Colonic mucosa (tissue), 4 donors: Measurements from ENCODE around the gene BPIFB1. TPM values are rescaled to one million over a fixed set of nuclear protein-coding genes. Genes with fewer than 3 reads are reported as not detected.

Source experiments
- DNase-seq: peaks from one replicate; pipeline ENCODE4 v3.0.0-alpha.2; 2020
- H3K27ac ChIP-seq: fragments of 200-600 bp; one replicate; pipeline ENCODE4 v1.8.0; 2021
- H3K27me3 ChIP-seq: fragments of 200-600 bp; one replicate; pipeline ENCODE4 v1.8.0; 2021
- H3K36me3 ChIP-seq: fragments of 200-600 bp; one replicate; pipeline ENCODE4 v1.8.0; 2021
- H3K4me1 ChIP-seq: fragments of 200-600 bp; one replicate; pipeline ENCODE4 v1.8.0; 2021; ENCODE audit warnings: mild to moderate bottlenecking
- H3K4me3 ChIP-seq: fragments of 200-600 bp; one replicate; pipeline ENCODE4 v1.8.0; 2021
- H3K9ac ChIP-seq, 2 donors: one replicate each; pipeline ENCODE4 v1.7.0; 2013; ENCODE audit warnings: control low read depth in 2 of 2, low read depth in 2 of 2, low read length in 2 of 2
- H3K9me3 ChIP-seq: fragments of 200-600 bp; one replicate; pipeline ENCODE4 v1.8.0; 2021
- intact Hi-C: fragments of 100-400 bp; cut with DNase I; formaldehyde crosslinking; loops from one replicate; pipeline ENCODE4 v1.14.1; 2022
- total RNA-seq, 2 donors: library from RNA; stranded (reverse); fragmentation: NEBNext Ultra II Directional in 1 of 2; extraction: Animal tissue kit (Norgen Biotek cat#: 25700) in 1 of 2; gene quantifications; one replicate each; pipeline ENCODE4 v1.2.1, GENCODE V29; 2021
- TF ChIP-seq, protein P1 (sequence below): fragments of 200-600 bp; IDR thresholded peaks from one replicate; pipeline ENCODE4 v1.8.0; 2022; ENCODE audit warnings: antibody characterized with exemption, mild to moderate bottlenecking
- donor health status: healthy.
- donor health status: DM: no; HTN: no; CAD: no.
- donor health status: DM: no; HTN: no; CAD: no.

BPIFB1 gene
- total RNA-seq, 2 donors from 2014 or later: 0.20 TPM; not detected in 1

GRCh38 chr20:33277471-33278441 is 5.3 kb upstream of the BPIFB1 start:
- TF ChIP-seq, protein P1, sequence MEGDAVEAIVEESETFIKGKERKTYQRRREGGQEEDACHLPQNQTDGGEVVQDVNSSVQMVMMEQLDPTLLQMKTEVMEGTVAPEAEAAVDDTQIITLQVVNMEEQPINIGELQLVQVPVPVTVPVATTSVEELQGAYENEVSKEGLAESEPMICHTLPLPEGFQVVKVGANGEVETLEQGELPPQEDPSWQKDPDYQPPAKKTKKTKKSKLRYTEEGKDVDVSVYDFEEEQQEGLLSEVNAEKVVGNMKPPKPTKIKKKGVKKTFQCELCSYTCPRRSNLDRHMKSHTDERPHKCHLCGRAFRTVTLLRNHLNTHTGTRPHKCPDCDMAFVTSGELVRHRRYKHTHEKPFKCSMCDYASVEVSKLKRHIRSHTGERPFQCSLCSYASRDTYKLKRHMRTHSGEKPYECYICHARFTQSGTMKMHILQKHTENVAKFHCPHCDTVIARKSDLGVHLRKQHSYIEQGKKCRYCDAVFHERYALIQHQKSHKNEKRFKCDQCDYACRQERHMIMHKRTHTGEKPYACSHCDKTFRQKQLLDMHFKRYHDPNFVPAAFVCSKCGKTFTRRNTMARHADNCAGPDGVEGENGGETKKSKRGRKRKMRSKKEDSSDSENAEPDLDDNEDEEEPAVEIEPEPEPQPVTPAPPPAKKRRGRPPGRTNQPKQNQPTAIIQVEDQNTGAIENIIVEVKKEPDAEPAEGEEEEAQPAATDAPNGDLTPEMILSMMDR: no peak
- no peak for DNase-seq
- Histone ChIP-seq H3K4me1 (no peaks in the 10 kb centered on the region), H3K4me3 (no peak overlapping the region), H3K27me3 (no peaks in the 10 kb centered on the region), H3K27ac (no peak overlapping the region), H3K9me3 (no peaks in the 10 kb centered on the region), H3K36me3 (no peaks in the 10 kb centered on the region), H3K9ac (no peak overlapping the region)
- intact Hi-C loops: no loop called here

GRCh38 chr20:33278700-33279099 is 4.3 kb upstream of the BPIFB1 start:
- no peak overlapping the region for H3K27ac ChIP-seq
- no peak overlapping the region for H3K9ac ChIP-seq
- H3K27me3 ChIP-seq: no peaks in the 10 kb centered on the region
- no peaks in the 10 kb centered on the region for H3K4me1 ChIP-seq
- H3K9me3 ChIP-seq: no peaks in the 10 kb centered on the region
- TF ChIP-seq, protein P1: no peak
- no peak for DNase-seq
- no peak overlapping the region for H3K4me3 ChIP-seq
- H3K36me3 ChIP-seq: no peaks in the 10 kb centered on the region
- intact Hi-C loops: no loop called here

- H3K27me3 ChIP-seq: no peaks in the 10 kb centered on the region
- DNase-seq: no peak
- intact Hi-C loops: no loop called here
These were observed 3.6 kb upstream of the BPIFB1 start for GRCh38 chr20:33279261-33279910.

GRCh38 chr20:33280000-33280680 is 2.9 kb upstream of the BPIFB1 start:
- no peak overlapping the region for H3K9ac ChIP-seq
- H3K27me3 ChIP-seq: no peaks in the 10 kb centered on the region
- intact Hi-C loops: no loop called here
- no peak overlapping the region for H3K27ac ChIP-seq
- no peaks in the 10 kb centered on the region for H3K4me1 ChIP-seq
- no peak for DNase-seq
- no peak overlapping the region for H3K4me3 ChIP-seq
- no peaks in the 10 kb centered on the region for H3K36me3 ChIP-seq
- no peaks in the 10 kb centered on the region for H3K9me3 ChIP-seq
- TF ChIP-seq, protein P1: no peak

More at GRCh38 chr20:33279261-33279910, 3.6 kb upstream of the BPIFB1 start:
- TF ChIP-seq, protein P1: no peak
- Histone ChIP-seq H3K9ac (no peak overlapping the region), H3K4me3 (no peak overlapping the region), H3K36me3 (no peaks in the 10 kb centered on the region), H3K9me3 (no peaks in the 10 kb centered on the region), H3K4me1 (no peaks in the 10 kb centered on the region), H3K27ac (no peak overlapping the region)

DNA sequence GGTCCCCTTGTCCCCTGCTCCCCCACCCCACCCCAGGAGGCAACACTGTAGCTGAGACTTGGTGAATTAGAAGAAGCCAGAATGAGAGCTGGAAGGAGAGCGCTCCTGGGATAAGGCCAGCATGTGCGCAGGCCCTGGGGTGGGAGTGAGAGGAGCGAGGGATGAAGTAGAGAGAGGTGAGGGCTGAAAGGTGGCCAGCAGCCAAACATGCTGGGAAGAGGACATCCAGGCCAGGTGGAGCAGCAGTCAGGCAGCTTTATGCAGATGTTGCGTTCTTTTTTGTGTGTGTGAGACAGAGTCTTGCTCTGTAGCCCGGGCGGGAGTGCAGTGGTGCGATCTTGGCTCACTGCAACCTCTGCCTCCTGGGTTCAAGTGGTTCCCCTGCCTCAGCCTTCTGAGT is 2.2 kb upstream of the BPIFB1 start:
- Histone ChIP-seq H3K9me3 (no peaks in the 10 kb centered on the region), H3K4me3 (no peak overlapping the region), H3K4me1 (no peaks in the 10 kb centered on the region), H3K9ac (no peak overlapping the region), H3K36me3 (no peaks in the 10 kb centered on the region), H3K27me3 (no peaks in the 10 kb centered on the region), H3K27ac (no peak overlapping the region)
- TF ChIP-seq, protein P1: no peak
- DNase-seq: no peak
- intact Hi-C loops: no loop called here
